ENCODE results near the gene IPO4. TPM values are rescaled to one million over a fixed set of nuclear protein-coding genes. Genes with fewer than 3 reads are reported as not detected.

The IPO4 gene
- total and polyA plus RNA-seq, 2 of the 8 experiments (the other 6 are each of a cell fraction or from before 2014, with no cell fraction given): 55.5 to 108 TPM

- no peak overlapping the region for H3K9ac ChIP-seq (replicated peaks in 1 of 4; ENCODE audit: extremely low read depth in 1 of 4, low read depth in 3 of 4, low read length in 3 of 4)
- TF ChIP-seq EZH2 (IDR thresholded peaks at IDR 0.05; ENCODE audit: low read depth, low read length, severe bottlenecking): no peak
- TF ChIP-seq SP4 (IDR thresholded peaks at IDR 0.05; ENCODE audit: low read length): no peak
- TF ChIP-seq, protein P1, sequence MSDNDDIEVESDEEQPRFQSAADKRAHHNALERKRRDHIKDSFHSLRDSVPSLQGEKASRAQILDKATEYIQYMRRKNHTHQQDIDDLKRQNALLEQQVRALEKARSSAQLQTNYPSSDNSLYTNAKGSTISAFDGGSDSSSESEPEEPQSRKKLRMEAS (IDR thresholded peaks at IDR 0.05): no peak
- TF ChIP-seq CREB1 (IDR thresholded peaks at IDR 0.05): no peak
- no peak for TF ChIP-seq CTCF (IDR thresholded peaks at IDR 0.05; ENCODE audit: control extremely low read depth in 1 of 3, insufficient read depth in 1 of 3, low read depth in 1 of 3, low read length in 3 of 3)
- no peak for TF ChIP-seq RFX5 (IDR thresholded peaks at IDR 0.05; ENCODE audit: borderline replicate concordance, low read depth, low read length)
- TF ChIP-seq EP300 (IDR thresholded peaks at IDR 0.05; ENCODE audit: borderline replicate concordance in 1 of 2, low read depth in 2 of 2, low read length in 2 of 2): no peak
- H3K23ac ChIP-seq (ENCODE audit: insufficient read length): no peak overlapping the region
- H3K27me3 ChIP-seq (replicated peaks in 1 of 4; ENCODE audit: control insufficient read depth in 3 of 4, extremely low read depth in 1 of 4, insufficient read depth in 3 of 4, low read length in 3 of 4): no peaks in the 10 kb centered on the region
- H4K20me1 ChIP-seq (replicated peaks in 1 of 2; ENCODE audit: control insufficient read depth in 1 of 2, insufficient read depth in 2 of 2, low read length in 2 of 2): no peaks in the 10 kb centered on the region
- H3K79me1 ChIP-seq (ENCODE audit: low read depth, low read length): peaks cover 3% of the 10 kb centered on the region; the same call in 1 of the 2 replicates
- peaks cover 0 to 3% of the 10 kb centered on the region in 2 experiments; a peak in 2 of 4 replicates for H3K79me2 ChIP-seq (ENCODE audit: control insufficient read depth in 1 of 2, insufficient read depth in 2 of 2, low read length in 2 of 2)
- H2AK5ac ChIP-seq (ENCODE audit: low read depth, low read length): no peak overlapping the region
- POLR2A ChIA-PET (ENCODE audit: partially characterized antibody): interaction anchor here (0.6 to 4.7 kb wide), 18 partner anchors 10 to 100 kb away, joined by 3 to 119 read pairs (median 6); partner anchors contain the start of genes CHMP4A, EMC9, GMPR2 and IRF9
- no peak overlapping the region for H4K8ac ChIP-seq (ENCODE audit: extremely low read depth, insufficient read depth, low read length)
- H3K14ac ChIP-seq (ENCODE audit: insufficient read length): no peak overlapping the region
- no peak overlapping the region for H2BK20ac ChIP-seq (ENCODE audit: low read length)
- no peak overlapping the region for H3K4ac ChIP-seq (replicated peaks; ENCODE audit: insufficient read length, low read depth, low read length)
- H3K27ac ChIP-seq (ENCODE audit: low read depth, low read length): no peak overlapping the region
- H3K18ac ChIP-seq (ENCODE audit: extremely low read depth, low read length): no peak overlapping the region
- FAIRE-seq (no peak), DNase-seq (ENCODE audit: low read depth in 1 of 2, low spot score in 2 of 2) (no peak)
- H4K5ac ChIP-seq (ENCODE audit: insufficient read length, low read depth, low read length): no peak overlapping the region
- H3K56ac ChIP-seq (replicated peaks; ENCODE audit: insufficient read length, low read depth, low read length): no peak overlapping the region
- CTCF ChIA-PET (ENCODE audit: partially characterized antibody): interaction anchor here (1.1 to 2.1 kb wide), 5 partner anchors 19 to 202 kb away, joined by 3 to 7 read pairs (median 4); partner anchors contain the start of genes CHMP4A and TINF2
- WGBS, 2 experiments (ENCODE audit: extremely low coverage in 1 of 2, insufficient coverage in 1 of 2, insufficient read length in 1 of 2, insufficient replicate concordance in 2 of 2, low coverage in 1 of 2, low lambda C conversion rate in 2 of 2, missing lambda C conversion rate in 1 of 2): 88% methylated on average over 7 of the region's 7 CpGs; no CpG with 5 or more reads in 1 of the 2 experiments
- no peak overlapping the region for H4K91ac ChIP-seq (replicated peaks; ENCODE audit: insufficient read length, low read length)
- H3K4me2 ChIP-seq (ENCODE audit: insufficient read depth in 1 of 2, low read depth in 2 of 2, low read length in 2 of 2): peak overlapping the region; percentile 79 to 94
- peaks cover 5% of the 10 kb centered on the region; the same call in 1 of the 2 replicates for H3K23me2 ChIP-seq (ENCODE audit: low read depth, low read length)
- H2BK5ac ChIP-seq (ENCODE audit: low read depth, low read length): no peak overlapping the region
- H3K4me1 ChIP-seq (replicated peaks in 1 of 4; ENCODE audit: control insufficient read depth in 3 of 4, insufficient read depth in 4 of 4, low read length in 3 of 4): peaks cover 0 to 9% (median 3%) of the 10 kb centered on the region in 4 experiments; a peak in 3 of 7 replicates
- H2AFZ ChIP-seq (ENCODE audit: low read length): no peak overlapping the region
- no peaks in the 10 kb centered on the region for H3K9me3 ChIP-seq (ENCODE audit: insufficient read depth in 2 of 2, low read depth in 1 of 2, low read length in 1 of 2)
- H3K4me3 ChIP-seq (ENCODE audit: extremely low read depth in 1 of 4, insufficient read depth in 2 of 4, low read depth in 3 of 4, low read length in 4 of 4): peak overlapping the region; percentile 65 to 88 (median 84)
- no peak overlapping the region for H2BK120ac ChIP-seq (replicated peaks; ENCODE audit: low read depth, low read length)
- H3K36me3 ChIP-seq (ENCODE audit: control insufficient read depth in 2 of 4, insufficient read depth in 4 of 4, low read length in 3 of 4): peaks cover 4 to 6% (median 5%) of the 10 kb centered on the region in 4 experiments; a peak in 6 of 8 replicates
- no peak overlapping the region for H2BK15ac ChIP-seq (ENCODE audit: low read length)
- no peak overlapping the region for H2BK12ac ChIP-seq (ENCODE audit: low read depth, low read length)
Observed at GRCh38 chr14:24194186-24194872, 5.7 kb upstream of the IPO4 start.

Data from H1 (cell line).